Measurements from ENCODE around the gene KMT5C.

KMT5C gene

GRCh38 chr19:55352549-55353145 lies 13.0 kb downstream of the KMT5C start:
- peaks cover 29% of the 10 kb centered on the region for H3K4me1 ChIP-seq (ENCODE audit: control insufficient read depth, insufficient read depth, low read depth, low read length)
- no peak overlapping the region for H2AK5ac ChIP-seq (ENCODE audit: low read length, severe bottlenecking)
- H2BK120ac ChIP-seq (ENCODE audit: low read depth, low read length) = no peak overlapping the region
- H3K27ac ChIP-seq (ENCODE audit: low read length, poor library complexity, severe bottlenecking) = no peak overlapping the region
- H2AFZ ChIP-seq (ENCODE audit: low read depth, low read length) = no peak overlapping the region
- no peak overlapping the region for H3K4me3 ChIP-seq (ENCODE audit: insufficient read depth in 1 of 2, low read depth in 1 of 2, low read length in 2 of 2)
- no peak overlapping the region for H3K9ac ChIP-seq (ENCODE audit: low read length)
- no peaks in the 10 kb centered on the region for H3K79me1 ChIP-seq (replicated peaks; ENCODE audit: low read length, poor library complexity, severe bottlenecking)
- H3K27me3 ChIP-seq (ENCODE audit: control insufficient read depth in 1 of 2, insufficient read depth in 1 of 2, low read length in 2 of 2) = peaks cover 49 to 66% of the 10 kb centered on the region in 2 experiments
- H3K9me3 ChIP-seq (ENCODE audit: control insufficient read depth, low read length) = no peaks in the 10 kb centered on the region
- 81% methylated on average over 25 of the region's 25 CpGs for WGBS
- DNase-seq = no peak
- no peak overlapping the region for H3K4ac ChIP-seq (ENCODE audit: low read depth in 1 of 2, low read length in 2 of 2)
- H2BK15ac ChIP-seq (ENCODE audit: low read depth, poor library complexity, severe bottlenecking) = peak overlapping the region; percentile 6
- H3K14ac ChIP-seq (ENCODE audit: low read length in 2 of 2) = no peak overlapping the region
- H3K23ac ChIP-seq (ENCODE audit: low read length in 2 of 2) = no peak overlapping the region
- no peak overlapping the region for H2BK12ac ChIP-seq (ENCODE audit: low read length in 2 of 2)
- H3K4me2 ChIP-seq (ENCODE audit: low read length, poor library complexity, severe bottlenecking) = no peak overlapping the region
- H3K36me3 ChIP-seq (ENCODE audit: control insufficient read depth in 1 of 2, insufficient read depth in 2 of 2, low read depth in 1 of 2, low read length in 2 of 2) = peaks cover 0 to 6% of the 10 kb centered on the region in 2 experiments
- no peak overlapping the region for H3K18ac ChIP-seq (ENCODE audit: low read depth in 1 of 2, low read length in 2 of 2)
- H4K8ac ChIP-seq (ENCODE audit: low read length) = no peak overlapping the region
- H4K91ac ChIP-seq (ENCODE audit: low read length) = no peak overlapping the region
- no peak overlapping the region for H2BK5ac ChIP-seq (ENCODE audit: low read depth, low read length, poor library complexity, severe bottlenecking)

DNA sequence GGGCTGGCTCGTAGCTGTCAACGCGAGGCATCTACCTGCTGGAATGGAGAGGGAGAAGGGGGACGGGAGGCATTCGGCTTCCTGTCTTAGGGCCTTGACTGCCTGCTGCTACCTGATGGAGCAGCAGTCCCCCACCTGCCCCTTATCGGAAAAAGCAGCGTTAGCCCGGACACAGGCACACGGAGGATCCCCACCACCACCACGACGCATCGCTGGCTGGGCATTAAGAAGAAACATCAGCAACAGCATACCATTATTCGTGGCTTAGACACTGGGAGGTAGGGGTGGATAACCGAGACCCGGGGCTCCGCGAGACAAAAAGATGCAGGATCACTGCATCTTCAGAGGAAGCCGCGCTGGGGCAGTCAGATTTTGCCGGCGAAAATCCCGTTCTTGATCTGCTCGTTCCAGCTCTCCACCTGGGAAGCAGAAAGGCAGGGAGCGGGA lies 13.7 kb downstream of the KMT5C start:
- Histone ChIP-seq H3K79me1 (replicated peaks; ENCODE audit: low read length, poor library complexity, severe bottlenecking) (no peaks in the 10 kb centered on the region), H3K14ac (ENCODE audit: low read length in 2 of 2) (peak overlapping the region in 1 of 2 experiments; percentile 69), H2BK120ac (ENCODE audit: low read depth, low read length) (no peak overlapping the region), H3K36me3 (ENCODE audit: control insufficient read depth in 1 of 2, insufficient read depth in 2 of 2, low read depth in 1 of 2, low read length in 2 of 2) (peaks cover 0 to 4% of the 10 kb centered on the region in 2 experiments), H2BK15ac (ENCODE audit: low read depth, poor library complexity, severe bottlenecking) (no peak overlapping the region), H3K27ac (ENCODE audit: low read length, poor library complexity, severe bottlenecking) (no peak overlapping the region), H3K4me3 (ENCODE audit: insufficient read depth in 1 of 2, low read depth in 1 of 2, low read length in 2 of 2) (peak overlapping the region; percentile 55 to 66), H2AFZ (ENCODE audit: low read depth, low read length) (peak overlapping the region; percentile 49), H4K8ac (ENCODE audit: low read length) (peak overlapping the region; percentile 71), H2BK12ac (ENCODE audit: low read length in 2 of 2) (peak overlapping the region in 1 of 2 experiments; percentile 47), H3K27me3 (ENCODE audit: control insufficient read depth in 1 of 2, insufficient read depth in 1 of 2, low read length in 2 of 2) (peaks cover 49 to 70% of the 10 kb centered on the region in 2 experiments), H3K23ac (ENCODE audit: low read length in 2 of 2) (peak overlapping the region in 1 of 2 experiments; percentile 85), H3K9ac (ENCODE audit: low read length) (no peak overlapping the region), H3K4me1 (ENCODE audit: control insufficient read depth, insufficient read depth, low read depth, low read length) (peaks cover 26% of the 10 kb centered on the region), H3K4me2 (ENCODE audit: low read length, poor library complexity, severe bottlenecking) (peak overlapping the region; percentile 92), H2BK5ac (ENCODE audit: low read depth, low read length, poor library complexity, severe bottlenecking) (no peak overlapping the region), H4K91ac (ENCODE audit: low read length) (peak overlapping the region; percentile 35), H2AK5ac (ENCODE audit: low read length, severe bottlenecking) (peak overlapping the region; percentile 21), H3K18ac (ENCODE audit: low read depth in 1 of 2, low read length in 2 of 2) (peak overlapping the region in 1 of 2 experiments; percentile 87), H3K4ac (ENCODE audit: low read depth in 1 of 2, low read length in 2 of 2) (peak overlapping the region in 1 of 2 experiments; percentile 21), H3K9me3 (ENCODE audit: control insufficient read depth, low read length) (no peaks in the 10 kb centered on the region)
- DNase-seq = no peak
- 15% methylated on average over 24 of the region's 24 CpGs for WGBS

DNA sequence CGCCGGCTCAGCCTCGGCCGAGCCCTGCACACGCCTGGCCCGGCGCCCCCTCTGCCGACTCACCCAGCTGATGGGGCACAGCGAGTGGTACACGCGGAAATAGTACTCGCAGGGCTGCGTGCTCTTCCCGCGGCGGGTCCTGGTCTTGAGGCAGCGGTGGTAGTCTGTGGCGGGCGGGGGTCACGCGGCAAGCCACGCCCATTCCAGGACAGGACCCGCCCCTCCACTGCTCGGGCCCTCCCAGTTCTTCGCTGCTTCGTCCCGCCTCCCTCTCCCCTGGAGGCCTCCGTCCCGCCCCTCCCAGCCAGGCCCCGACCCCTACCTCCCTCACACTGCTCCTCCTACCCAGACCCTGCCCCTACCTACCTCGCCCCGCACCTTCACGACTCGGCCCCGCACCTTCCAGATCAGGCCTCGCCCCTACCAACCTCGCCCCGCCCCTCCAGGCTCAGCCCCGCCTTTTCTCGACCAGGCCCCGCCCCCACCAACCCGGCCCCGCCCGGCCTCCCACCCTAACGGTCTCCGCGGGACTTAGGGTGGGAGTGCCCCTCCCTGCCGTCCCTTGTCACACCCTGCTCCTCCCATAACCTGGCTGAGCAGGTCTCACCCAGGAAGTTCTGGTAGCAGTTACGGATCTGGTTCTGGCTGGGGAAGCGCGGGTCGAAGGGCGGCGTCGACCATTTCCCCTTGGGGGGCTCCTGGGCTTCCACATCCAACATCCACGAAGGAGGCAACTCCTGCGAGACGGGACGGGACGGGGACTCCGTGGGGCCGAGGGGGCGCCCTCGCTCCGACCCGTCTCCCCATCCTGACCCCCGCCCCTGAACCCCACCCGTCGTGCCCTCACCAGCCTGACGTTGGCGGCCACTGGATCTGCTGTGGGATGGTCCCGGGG lies 14.4 kb downstream of the KMT5C start:
- 5% methylated on average over 49 of the region's 72 CpGs for WGBS
- H3K4me2 ChIP-seq (ENCODE audit: low read length, poor library complexity, severe bottlenecking) = peak overlapping the region; percentile 92
- H4K8ac ChIP-seq (ENCODE audit: low read length) = peak overlapping the region; percentile 71
- H3K36me3 ChIP-seq (ENCODE audit: control insufficient read depth in 1 of 2, insufficient read depth in 2 of 2, low read depth in 1 of 2, low read length in 2 of 2) = peaks cover 0 to 3% of the 10 kb centered on the region in 2 experiments
- H2BK5ac ChIP-seq (ENCODE audit: low read depth, low read length, poor library complexity, severe bottlenecking) = no peak overlapping the region
- no peak overlapping the region for H3K14ac ChIP-seq (ENCODE audit: low read length in 2 of 2)
- no peak overlapping the region for H3K23ac ChIP-seq (ENCODE audit: low read length in 2 of 2)
- no peaks in the 10 kb centered on the region for H3K79me1 ChIP-seq (replicated peaks; ENCODE audit: low read length, poor library complexity, severe bottlenecking)
- no peak overlapping the region for H3K27ac ChIP-seq (ENCODE audit: low read length, poor library complexity, severe bottlenecking)
- H4K91ac ChIP-seq (ENCODE audit: low read length) = no peak overlapping the region
- peak overlapping the region; percentile 85 to 87 for H3K18ac ChIP-seq (ENCODE audit: low read depth in 1 of 2, low read length in 2 of 2)
- H3K27me3 ChIP-seq (ENCODE audit: control insufficient read depth in 1 of 2, insufficient read depth in 1 of 2, low read length in 2 of 2) = peaks cover 49 to 71% of the 10 kb centered on the region in 2 experiments
- H2AK5ac ChIP-seq (ENCODE audit: low read length, severe bottlenecking) = no peak overlapping the region
- H2BK12ac ChIP-seq (ENCODE audit: low read length in 2 of 2) = peak overlapping the region in 1 of 2 experiments; percentile 16
- H3K9ac ChIP-seq (ENCODE audit: low read length) = no peak overlapping the region
- H3K4me1 ChIP-seq (ENCODE audit: control insufficient read depth, insufficient read depth, low read depth, low read length) = peaks cover 24% of the 10 kb centered on the region
- H2AFZ ChIP-seq (ENCODE audit: low read depth, low read length) = peak overlapping the region; percentile 49
- H3K4me3 ChIP-seq (ENCODE audit: insufficient read depth in 1 of 2, low read depth in 1 of 2, low read length in 2 of 2) = peak overlapping the region; percentile 55 to 66
- no peak overlapping the region for H2BK120ac ChIP-seq (ENCODE audit: low read depth, low read length)
- peak overlapping the region in 1 of 2 experiments; percentile 21 for H3K4ac ChIP-seq (ENCODE audit: low read depth in 1 of 2, low read length in 2 of 2)
- H3K9me3 ChIP-seq (ENCODE audit: control insufficient read depth, low read length) = no peaks in the 10 kb centered on the region
- DNase-seq = peak; percentile 76
- H2BK15ac ChIP-seq (ENCODE audit: low read depth, poor library complexity, severe bottlenecking) = peak overlapping the region; percentile 74

GRCh38 chr19:55354698-55355212 lies 15.1 kb downstream of the KMT5C start, which contains the start of gene COX6B2:
Gene COX6B2, minus strand, starts transcription at chr19:55354719. Its CDS starts 198 bp downstream, at chr19:55354521.
- Histone ChIP-seq H3K23ac (ENCODE audit: low read length in 2 of 2) (no peak within 1 kb of the TSS), H3K9me3 (ENCODE audit: control insufficient read depth, low read length) (no peaks in the 10 kb centered on the region), H3K4me2 (ENCODE audit: low read length, poor library complexity, severe bottlenecking) (peak within 1 kb of the TSS; percentile 92), H2AFZ (ENCODE audit: low read depth, low read length) (peak within 1 kb of the TSS; percentile 49), H4K8ac (ENCODE audit: low read length) (peak within 1 kb of the TSS; percentile 71), H3K9ac (ENCODE audit: low read length) (no peak within 1 kb of the TSS), H3K4me1 (ENCODE audit: control insufficient read depth, insufficient read depth, low read depth, low read length) (peaks cover 24% of the 10 kb centered on the region), H3K27ac (ENCODE audit: low read length, poor library complexity, severe bottlenecking) (no peak within 1 kb of the TSS), H3K27me3 (ENCODE audit: control insufficient read depth in 1 of 2, insufficient read depth in 1 of 2, low read length in 2 of 2) (peaks cover 49 to 71% of the 10 kb centered on the region in 2 experiments), H4K91ac (ENCODE audit: low read length) (no peak within 1 kb of the TSS), H2AK5ac (ENCODE audit: low read length, severe bottlenecking) (no peak within 1 kb of the TSS), H3K36me3 (ENCODE audit: control insufficient read depth in 1 of 2, insufficient read depth in 2 of 2, low read depth in 1 of 2, low read length in 2 of 2) (peaks cover 0 to 3% of the 10 kb centered on the region in 2 experiments), H3K4ac (ENCODE audit: low read depth in 1 of 2, low read length in 2 of 2) (peak within 1 kb of the TSS in 1 of 2 experiments; percentile 21), H2BK12ac (ENCODE audit: low read length in 2 of 2) (peak within 1 kb of the TSS in 1 of 2 experiments; percentile 16), H3K18ac (ENCODE audit: low read depth in 1 of 2, low read length in 2 of 2) (peak within 1 kb of the TSS; percentile 85 to 87), H3K14ac (ENCODE audit: low read length in 2 of 2) (no peak within 1 kb of the TSS), H2BK15ac (ENCODE audit: low read depth, poor library complexity, severe bottlenecking) (peak within 1 kb of the TSS; percentile 74), H3K79me1 (replicated peaks; ENCODE audit: low read length, poor library complexity, severe bottlenecking) (no peaks in the 10 kb centered on the region), H2BK5ac (ENCODE audit: low read depth, low read length, poor library complexity, severe bottlenecking) (no peak within 1 kb of the TSS), H2BK120ac (ENCODE audit: low read depth, low read length) (no peak within 1 kb of the TSS), H3K4me3 (ENCODE audit: insufficient read depth in 1 of 2, low read depth in 1 of 2, low read length in 2 of 2) (peak within 1 kb of the TSS; percentile 55 to 66)
- no peak for DNase-seq
- WGBS = 9% methylated on average over 18 of the region's 43 CpGs

Data from mesenchymal stem cell (in vitro differentiated cells and primary cell).